Lung (tissue), 12 donors: Measurements from ENCODE around the gene OAS2. TPM values are rescaled to one million over a fixed set of nuclear protein-coding genes. Genes with fewer than 3 reads are reported as not detected.

Source experiments
- ATAC-seq: fragments of 200-7000 bp; cut with Tn5 transposase; one replicate; pipeline ENCODE4 v1.9.1; 2020; ENCODE audit warnings: moderate number of reproducible peaks; ENCODE audit not compliant: insufficient read depth, low FRiP score
- DNase-seq, 3 donors: peaks; one replicate each; pipeline ENCODE4 v3.0.0-alpha.2; 2013 to 2017
- H3K27ac ChIP-seq, 2 donors: one replicate each; pipeline ENCODE4 v1.5.1; 2013; ENCODE audit warnings: mild to moderate bottlenecking in 2 of 2, moderate library complexity in 2 of 2, control low read depth in 1 of 2, inconsistent platforms in 1 of 2, low read depth in 1 of 2, low read length in 1 of 2
- H3K27me3 ChIP-seq, 3 donors: one replicate each; pipeline ENCODE4 v1.5.1; 2013; ENCODE audit warnings: low read length in 2 of 3; ENCODE audit not compliant: control insufficient read depth in 3 of 3, insufficient read depth in 3 of 3
- H3K36me3 ChIP-seq, 4 donors: one replicate each; pipeline ENCODE4 v1.5.1; 2013; ENCODE audit warnings: low read length in 4 of 4, mild to moderate bottlenecking in 1 of 4, moderate library complexity in 1 of 4; ENCODE audit not compliant: control insufficient read depth in 4 of 4, insufficient read depth in 4 of 4
- H3K4me1 ChIP-seq, 5 donors: one replicate each; pipeline ENCODE4 v1.5.1; 2013; ENCODE audit warnings: low read length in 5 of 5, mild to moderate bottlenecking in 2 of 5, moderate library complexity in 1 of 5; ENCODE audit not compliant: control insufficient read depth in 5 of 5, insufficient read depth in 5 of 5
- H3K4me3 ChIP-seq: one replicate; pipeline ENCODE4 v1.5.1; 2013; ENCODE audit warnings: mild to moderate bottlenecking, control low read depth, moderate library complexity
- H3K9ac ChIP-seq, 2 donors: one replicate each; pipeline ENCODE4 v1.5.1; 2013; ENCODE audit warnings: low read length in 2 of 2, control low read depth in 1 of 2; ENCODE audit not compliant: insufficient read depth in 1 of 2
- H3K9me3 ChIP-seq, 4 donors: one replicate each; pipeline ENCODE4 v1.5.1; 2013; ENCODE audit warnings: low read length in 3 of 4, mild to moderate bottlenecking in 1 of 4, moderate library complexity in 1 of 4; ENCODE audit not compliant: control insufficient read depth in 4 of 4, insufficient read depth in 3 of 4
- CTCF ChIP-seq: IDR thresholded peaks from 2 replicates; pipeline ENCODE4 v1.5.1; 2012; ENCODE audit warnings: mild to moderate bottlenecking; ENCODE audit errors: control extremely low read depth, extremely low read depth
- WGBS, 2 donors: extraction: QIAGEN DNeasy Blood & Tissue Kit; methylation state at CpG; one replicate each; pipeline ENCODE4 v1.1.7; 2013; 5-methylcytosine and 5-hydroxymethylcytosine counted together
- polyA plus RNA-seq, 2 donors: library from polyadenylated mRNA; stranded (reverse); fragments of 200-250 nt; gene quantifications; one replicate each; pipeline ENCODE4 v1.2.1, GENCODE V29; 2013
- total RNA-seq, 2 donors: library from RNA; depleted of rRNA in 1 of 2; stranded (reverse); fragments of >200 nt in 1 of 2; gene quantifications; one replicate each; pipeline ENCODE4 v1.2.1, GENCODE V29; 2014 to 2021
- donor health status: control.
- donor health status: control.
- donor health status: Bipolar disorder and iron deficiency.
- donor health status: healthy.
- donor health status: DM: yes; HTN: yes; CAD: no.

Gene OAS2
- total and polyA plus RNA-seq, 4 donors, result 9.8 to 25.9 (median 16.1) TPM

- H3K9ac ChIP-seq, result no peak overlapping the region
- no peak overlapping the region for H3K4me3 ChIP-seq
- H3K4me1 ChIP-seq, result peaks cover 0 to 1% (median 0%) of the 10 kb centered on the region in 5 donors
- no peak overlapping the region for H3K27ac ChIP-seq
- no peaks in the 10 kb centered on the region for H3K9me3 ChIP-seq
- no peak for DNase-seq
- no peak for TF ChIP-seq CTCF
- WGBS, 2 donors, result 92 to 94% methylated on average over 7 of the region's 7 CpGs
- H3K27me3 ChIP-seq, result peaks cover 0 to 21% (median 0%) of the 10 kb centered on the region in 3 donors
- no peak for ATAC-seq
- H3K36me3 ChIP-seq, result peaks cover 0 to 44% (median 6%) of the 10 kb centered on the region in 4 donors
Measured at GRCh38 chr12:113006206-113006605, 27.9 kb downstream of the OAS2 start.

DNA sequence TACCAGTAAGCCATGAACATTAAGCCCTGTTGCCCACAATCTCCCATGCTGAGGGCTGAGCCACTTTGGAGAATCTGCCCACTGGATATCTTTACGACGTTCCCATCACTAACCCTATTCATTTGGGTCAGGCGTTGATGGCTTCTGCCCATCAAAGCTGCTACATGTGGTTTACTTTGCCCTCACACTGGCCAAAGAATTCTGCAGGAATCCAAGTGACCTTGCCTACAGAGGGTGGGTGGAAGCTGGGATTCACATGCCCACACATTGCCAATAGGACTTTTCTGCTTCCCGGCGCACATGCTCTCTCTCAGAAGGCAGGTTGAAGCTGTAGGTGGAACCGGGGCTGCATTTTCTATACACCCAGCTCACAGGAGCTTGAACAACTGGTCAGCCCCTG lies 28.3 kb downstream of the OAS2 start:
- Histone ChIP-seq H3K36me3 (peaks cover 0 to 44% (median 6%) of the 10 kb centered on the region in 4 donors), H3K4me3 (no peak overlapping the region), H3K9me3 (peaks cover 0 to 1% (median 0%) of the 10 kb centered on the region in 4 donors), H3K27me3 (peaks cover 0 to 21% (median 0%) of the 10 kb centered on the region in 3 donors), H3K27ac (no peak overlapping the region), H3K9ac (no peak overlapping the region), H3K4me1 (peaks cover 0 to 1% (median 0%) of the 10 kb centered on the region in 5 donors)
- WGBS, 2 donors, result 95 to 97% methylated on average over 6 of the region's 6 CpGs
- DNase-seq, result no peak
- ATAC-seq, result no peak
- TF ChIP-seq CTCF, result no peak

DNA sequence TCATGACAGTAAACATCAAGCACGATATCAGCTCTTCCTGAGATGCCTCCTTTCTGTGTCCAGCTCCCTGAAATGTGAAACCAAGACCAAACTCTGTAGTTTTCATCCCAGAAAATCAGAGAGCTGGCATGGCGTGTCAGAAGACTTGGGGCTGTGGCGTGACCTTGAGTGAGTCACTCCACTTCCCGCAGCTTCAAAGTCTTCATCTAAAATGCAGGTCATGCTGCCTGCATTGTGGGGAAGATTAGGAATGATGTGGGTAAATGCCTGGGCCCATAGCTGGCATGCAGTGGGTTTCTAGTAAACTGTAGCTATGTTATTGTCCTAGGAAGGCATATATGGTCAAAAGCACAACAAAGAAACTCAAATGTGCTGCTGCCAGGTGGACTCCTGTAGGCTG lies 28.8 kb downstream of the OAS2 start:
- WGBS, 2 donors, result 89 to 93% methylated on average over 4 of the region's 4 CpGs
- no peak overlapping the region for H3K4me3 ChIP-seq
- peaks cover 0 to 2% (median 0%) of the 10 kb centered on the region in 4 donors for H3K9me3 ChIP-seq
- H3K9ac ChIP-seq, result no peak overlapping the region
- H3K27ac ChIP-seq, result no peak overlapping the region
- TF ChIP-seq CTCF, result no peak
- peaks cover 0 to 21% (median 0%) of the 10 kb centered on the region in 3 donors for H3K27me3 ChIP-seq
- no peak for DNase-seq
- H3K36me3 ChIP-seq, result peaks cover 0 to 44% (median 6%) of the 10 kb centered on the region in 4 donors
- H3K4me1 ChIP-seq, result peaks cover 0 to 1% (median 0%) of the 10 kb centered on the region in 5 donors
- ATAC-seq, result no peak

DNA sequence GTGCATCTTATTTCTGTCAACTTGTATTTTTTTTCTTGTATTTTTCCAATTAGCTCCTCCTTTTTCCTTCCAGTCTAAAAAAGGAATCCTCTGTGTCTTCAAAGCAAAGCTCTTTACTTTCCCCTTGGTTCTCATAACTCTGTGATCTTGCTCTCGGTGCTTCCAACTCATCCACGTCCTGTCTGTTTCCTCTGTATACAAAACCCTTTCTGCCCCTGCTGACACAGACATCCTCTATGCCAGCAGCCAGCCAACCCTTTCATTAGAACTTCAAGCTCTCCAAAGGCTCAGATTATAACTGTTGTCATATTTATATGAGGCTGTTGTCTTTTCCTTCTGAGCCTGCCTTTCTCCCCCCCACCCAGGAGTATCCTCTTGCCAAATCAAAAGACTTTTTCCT lies 32.4 kb downstream of the OAS2 start:
- H3K9me3 ChIP-seq, result peaks cover 0 to 2% (median 0%) of the 10 kb centered on the region in 4 donors
- WGBS, 2 donors, result 50 to 65% methylated on average over 2 of the region's 2 CpGs
- H3K36me3 ChIP-seq, result peaks cover 0 to 29% (median 6%) of the 10 kb centered on the region in 4 donors
- no peak for ATAC-seq
- no peak for TF ChIP-seq CTCF
- no peak overlapping the region for H3K9ac ChIP-seq
- H3K4me3 ChIP-seq, result no peak overlapping the region
- peak in 2 of 3 donors; percentile 3 to 13 for DNase-seq
- H3K27me3 ChIP-seq, result peaks cover 0 to 13% (median 0%) of the 10 kb centered on the region in 3 donors
- peaks cover 0 to 1% (median 0%) of the 10 kb centered on the region in 5 donors for H3K4me1 ChIP-seq
- H3K27ac ChIP-seq, result no peak overlapping the region
